Measurements from ENCODE around the gene HOMEZ. TPM values are rescaled to one million over a fixed set of nuclear protein-coding genes. Genes with fewer than 3 reads are reported as not detected.
A peak's percentile ranks its signal among the peaks of the same experiment; 100 is the strongest.

HOMEZ gene
- polyA plus RNA-seq, 4 donors: 3.2 to 17.5 (median 7.6) TPM

DNA sequence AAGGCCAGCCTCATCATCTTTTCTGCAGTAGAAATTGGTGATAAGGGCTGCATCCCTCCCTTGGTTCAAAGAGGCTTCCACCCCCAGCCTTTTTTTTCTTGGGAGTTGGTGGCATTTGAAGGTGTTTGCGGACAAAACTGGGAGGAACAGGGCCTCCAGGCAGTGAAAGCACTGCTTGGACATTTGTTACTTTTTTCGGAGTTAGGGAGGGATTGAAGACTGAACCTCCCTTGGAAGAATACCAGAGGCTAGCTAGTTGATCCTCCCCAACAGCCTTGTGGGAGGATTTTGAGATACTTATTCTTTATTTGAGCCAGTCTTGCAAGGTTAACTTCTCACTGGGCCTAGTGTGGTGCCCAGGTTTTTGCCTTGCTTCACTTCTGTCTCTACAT lies 38.5 kb upstream of the HOMEZ start:
- H3K27ac ChIP-seq (ENCODE audit: low read depth in 1 of 3, low read length in 2 of 3): no peak overlapping the region
- DNase-seq: no peak
- H3K9me3 ChIP-seq (ENCODE audit: control insufficient read depth in 2 of 2, insufficient read depth in 1 of 2, low read depth in 1 of 2, low read length in 1 of 2): peaks cover 2 to 3% of the 10 kb centered on the region in 2 donors
- H3K4me1 ChIP-seq (ENCODE audit: control insufficient read depth in 3 of 3, insufficient read depth in 2 of 3, low read depth in 1 of 3, low read length in 2 of 3): peaks cover 2 to 15% (median 3%) of the 10 kb centered on the region in 3 donors
- 89 to 94% (median 91%) methylated on average over 2 of the region's 2 CpGs for WGBS, 3 donors
- FAIRE-seq: no peak
- H3K27me3 ChIP-seq (ENCODE audit: control insufficient read depth in 3 of 3, insufficient read depth in 3 of 3, low read length in 3 of 3): no peaks in the 10 kb centered on the region
- no peak overlapping the region for H3K4me3 ChIP-seq (ENCODE audit: low read depth in 1 of 3, low read length in 3 of 3)
- H3K36me3 ChIP-seq (ENCODE audit: control insufficient read depth in 3 of 3, insufficient read depth in 2 of 3, low read depth in 1 of 3, low read length in 3 of 3): peaks cover 14 to 29% (median 16%) of the 10 kb centered on the region in 3 donors

DNA sequence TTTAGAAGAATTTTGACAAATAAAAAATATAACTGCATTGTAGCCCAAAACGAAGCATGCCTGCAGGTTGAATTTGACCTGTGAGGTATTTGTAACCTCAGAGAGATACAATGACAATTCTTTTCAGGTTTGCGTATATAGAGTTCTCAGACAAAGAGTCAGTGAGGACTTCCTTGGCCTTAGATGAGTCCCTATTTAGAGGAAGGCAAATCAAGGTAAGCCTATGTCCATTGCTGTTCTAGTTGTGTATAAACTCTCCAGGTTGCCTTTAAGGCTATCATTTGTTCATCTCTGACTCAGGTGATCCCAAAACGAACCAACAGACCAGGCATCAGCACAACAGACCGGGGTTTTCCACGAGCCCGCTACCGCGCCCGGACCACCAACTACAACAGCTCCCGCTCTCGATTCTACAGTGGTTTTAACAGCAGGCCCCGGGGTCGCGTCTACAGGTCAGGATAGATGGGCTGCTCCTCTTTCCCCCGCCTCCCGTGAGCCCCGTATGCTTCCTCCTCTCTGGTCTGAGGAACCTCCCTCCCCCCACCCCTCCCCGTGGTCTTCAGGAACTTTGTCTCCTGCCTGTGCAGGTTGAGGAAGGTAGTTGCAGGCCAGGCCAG lies 38.0 kb upstream of the HOMEZ start:
- Histone ChIP-seq H3K27me3 (ENCODE audit: control insufficient read depth in 3 of 3, insufficient read depth in 3 of 3, low read length in 3 of 3) (no peaks in the 10 kb centered on the region), H3K4me1 (ENCODE audit: control insufficient read depth in 3 of 3, insufficient read depth in 2 of 3, low read depth in 1 of 3, low read length in 2 of 3) (peaks cover 2 to 15% (median 3%) of the 10 kb centered on the region in 3 donors), H3K27ac (ENCODE audit: low read depth in 1 of 3, low read length in 2 of 3) (no peak overlapping the region), H3K36me3 (ENCODE audit: control insufficient read depth in 3 of 3, insufficient read depth in 2 of 3, low read depth in 1 of 3, low read length in 3 of 3) (peaks cover 14 to 32% (median 16%) of the 10 kb centered on the region in 3 donors), H3K4me3 (ENCODE audit: low read depth in 1 of 3, low read length in 3 of 3) (no peak overlapping the region), H3K9me3 (ENCODE audit: control insufficient read depth in 2 of 2, insufficient read depth in 1 of 2, low read depth in 1 of 2, low read length in 1 of 2) (peaks cover 2 to 3% of the 10 kb centered on the region in 2 donors)
- 83 to 85% (median 84%) methylated on average over 18 of the region's 18 CpGs for WGBS, 3 donors
- FAIRE-seq (no peak), DNase-seq (no peak)

DNA sequence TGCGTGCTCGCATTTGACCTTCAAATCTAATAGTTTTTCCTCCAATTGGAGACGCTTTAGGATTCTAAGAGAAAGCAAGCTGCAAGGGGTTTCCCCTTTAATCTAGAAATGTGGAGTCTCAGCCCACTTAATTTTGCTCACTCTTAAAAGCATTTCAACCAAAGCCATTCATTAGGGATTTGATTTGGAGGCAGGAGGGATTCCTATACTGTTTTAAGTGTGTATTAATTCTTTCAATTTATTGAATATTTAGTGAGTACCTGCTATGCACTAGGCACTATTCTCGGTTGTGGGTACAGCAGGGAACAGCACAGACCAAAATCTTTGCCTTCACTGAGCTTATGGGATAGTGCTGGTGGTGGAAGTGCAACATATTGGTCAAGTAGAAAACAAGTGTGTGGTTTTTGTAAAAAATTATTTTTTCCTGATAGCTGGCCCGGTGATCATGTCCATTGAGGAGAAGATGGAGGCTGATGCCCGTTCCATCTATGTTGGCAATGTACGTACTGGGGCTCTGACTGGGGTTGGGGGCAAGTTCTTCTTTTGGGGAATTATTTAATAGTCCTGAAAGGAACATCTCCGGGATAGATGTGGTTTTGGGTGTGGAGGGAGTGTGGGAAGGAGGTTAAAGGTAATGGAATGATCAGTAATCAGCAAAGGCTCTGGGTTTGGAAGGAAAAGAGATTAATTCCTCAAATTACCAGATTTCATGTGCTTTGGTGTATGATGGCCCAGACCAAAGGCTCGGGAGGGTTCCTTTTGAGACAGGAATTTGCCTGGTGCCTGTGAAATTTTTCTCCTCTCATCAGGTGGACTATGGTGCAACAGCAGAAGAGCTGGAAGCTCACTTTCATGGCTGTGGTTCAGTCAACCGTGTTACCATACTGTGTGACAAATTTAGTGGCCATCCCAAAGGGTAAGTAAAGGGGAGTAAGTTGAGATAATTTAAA lies 36.9 kb upstream of the HOMEZ start:
- Histone ChIP-seq H3K9me3 (ENCODE audit: control insufficient read depth in 2 of 2, insufficient read depth in 1 of 2, low read depth in 1 of 2, low read length in 1 of 2) (peaks cover 2 to 3% of the 10 kb centered on the region in 2 donors), H3K36me3 (ENCODE audit: control insufficient read depth in 3 of 3, insufficient read depth in 2 of 3, low read depth in 1 of 3, low read length in 3 of 3) (peaks cover 14 to 32% (median 16%) of the 10 kb centered on the region in 3 donors), H3K4me1 (ENCODE audit: control insufficient read depth in 3 of 3, insufficient read depth in 2 of 3, low read depth in 1 of 3, low read length in 2 of 3) (peaks cover 2 to 15% (median 3%) of the 10 kb centered on the region in 3 donors), H3K27me3 (ENCODE audit: control insufficient read depth in 3 of 3, insufficient read depth in 3 of 3, low read length in 3 of 3) (no peaks in the 10 kb centered on the region), H3K4me3 (ENCODE audit: low read depth in 1 of 3, low read length in 3 of 3) (peak overlapping the region in 2 of 3 donors; percentile 64 to 71), H3K27ac (ENCODE audit: low read depth in 1 of 3, low read length in 2 of 3) (peak overlapping the region in 2 of 3 donors; percentile 91 to 94)
- DNase-seq (no peak), FAIRE-seq (no peak)
- WGBS, 3 donors: 34 to 44% (median 39%) methylated on average over 10 of the region's 10 CpGs

DNA sequence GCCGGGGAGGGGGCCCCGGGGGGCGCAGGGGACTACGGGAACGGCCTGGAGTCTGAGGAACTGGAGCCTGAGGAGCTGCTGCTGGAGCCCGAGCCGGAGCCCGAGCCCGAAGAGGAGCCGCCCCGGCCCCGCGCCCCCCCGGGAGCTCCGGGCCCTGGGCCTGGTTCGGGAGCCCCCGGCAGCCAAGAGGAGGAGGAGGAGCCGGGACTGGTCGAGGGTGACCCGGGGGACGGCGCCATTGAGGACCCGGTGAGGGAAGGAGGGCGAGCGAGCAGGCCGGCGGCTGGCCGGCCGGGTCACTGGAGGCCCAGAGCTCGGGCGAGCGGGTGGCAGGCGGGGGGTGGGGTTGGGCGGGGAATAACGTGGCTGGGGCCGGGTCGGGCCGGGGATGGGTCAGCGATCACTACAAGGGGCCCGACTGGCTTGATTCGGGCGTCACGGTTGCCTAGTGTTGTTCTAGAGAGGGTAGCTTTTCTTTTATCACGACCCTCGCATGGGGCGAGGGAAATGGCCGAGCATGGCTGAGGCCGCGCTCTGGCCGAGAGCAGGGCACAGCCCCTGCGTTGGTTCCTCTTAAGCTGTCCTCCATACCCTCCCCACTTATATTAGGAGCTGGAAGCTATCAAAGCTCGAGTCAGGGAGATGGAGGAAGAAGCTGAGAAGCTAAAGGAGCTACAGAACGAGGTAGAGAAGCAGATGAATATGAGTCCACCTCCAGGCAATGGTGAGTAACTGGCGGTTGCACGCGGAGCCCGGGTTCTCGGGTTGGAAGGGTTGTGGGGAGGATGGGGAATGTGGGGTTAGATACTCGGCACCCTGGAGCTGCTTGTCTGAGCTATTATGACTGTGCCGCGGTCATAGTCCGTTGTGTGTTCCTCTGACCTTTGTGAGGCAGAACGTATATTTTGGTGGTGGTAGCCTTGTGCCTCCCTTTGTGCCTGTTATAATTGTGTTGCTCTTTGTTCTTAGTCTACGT lies 35.9 kb upstream of the HOMEZ start:
- Histone ChIP-seq H3K27me3 (ENCODE audit: control insufficient read depth in 3 of 3, insufficient read depth in 3 of 3, low read length in 3 of 3) (no peaks in the 10 kb centered on the region), H3K27ac (ENCODE audit: low read depth in 1 of 3, low read length in 2 of 3) (peak overlapping the region; percentile 79 to 94 (median 91)), H3K36me3 (ENCODE audit: control insufficient read depth in 3 of 3, insufficient read depth in 2 of 3, low read depth in 1 of 3, low read length in 3 of 3) (peaks cover 14 to 37% (median 16%) of the 10 kb centered on the region in 3 donors), H3K9me3 (ENCODE audit: control insufficient read depth in 2 of 2, insufficient read depth in 1 of 2, low read depth in 1 of 2, low read length in 1 of 2) (peaks cover 2 to 3% of the 10 kb centered on the region in 2 donors), H3K4me3 (ENCODE audit: low read depth in 1 of 3, low read length in 3 of 3) (peak overlapping the region; percentile 64 to 99 (median 71)), H3K4me1 (ENCODE audit: control insufficient read depth in 3 of 3, insufficient read depth in 2 of 3, low read depth in 1 of 3, low read length in 2 of 3) (peaks cover 2 to 15% (median 3%) of the 10 kb centered on the region in 3 donors)
- 0 to 1% (median 0%) methylated on average over 46 to 64 of the region's 64 CpGs for WGBS, 3 donors
- FAIRE-seq (no peak), DNase-seq (peak; percentile 72 to 80)

DNA sequence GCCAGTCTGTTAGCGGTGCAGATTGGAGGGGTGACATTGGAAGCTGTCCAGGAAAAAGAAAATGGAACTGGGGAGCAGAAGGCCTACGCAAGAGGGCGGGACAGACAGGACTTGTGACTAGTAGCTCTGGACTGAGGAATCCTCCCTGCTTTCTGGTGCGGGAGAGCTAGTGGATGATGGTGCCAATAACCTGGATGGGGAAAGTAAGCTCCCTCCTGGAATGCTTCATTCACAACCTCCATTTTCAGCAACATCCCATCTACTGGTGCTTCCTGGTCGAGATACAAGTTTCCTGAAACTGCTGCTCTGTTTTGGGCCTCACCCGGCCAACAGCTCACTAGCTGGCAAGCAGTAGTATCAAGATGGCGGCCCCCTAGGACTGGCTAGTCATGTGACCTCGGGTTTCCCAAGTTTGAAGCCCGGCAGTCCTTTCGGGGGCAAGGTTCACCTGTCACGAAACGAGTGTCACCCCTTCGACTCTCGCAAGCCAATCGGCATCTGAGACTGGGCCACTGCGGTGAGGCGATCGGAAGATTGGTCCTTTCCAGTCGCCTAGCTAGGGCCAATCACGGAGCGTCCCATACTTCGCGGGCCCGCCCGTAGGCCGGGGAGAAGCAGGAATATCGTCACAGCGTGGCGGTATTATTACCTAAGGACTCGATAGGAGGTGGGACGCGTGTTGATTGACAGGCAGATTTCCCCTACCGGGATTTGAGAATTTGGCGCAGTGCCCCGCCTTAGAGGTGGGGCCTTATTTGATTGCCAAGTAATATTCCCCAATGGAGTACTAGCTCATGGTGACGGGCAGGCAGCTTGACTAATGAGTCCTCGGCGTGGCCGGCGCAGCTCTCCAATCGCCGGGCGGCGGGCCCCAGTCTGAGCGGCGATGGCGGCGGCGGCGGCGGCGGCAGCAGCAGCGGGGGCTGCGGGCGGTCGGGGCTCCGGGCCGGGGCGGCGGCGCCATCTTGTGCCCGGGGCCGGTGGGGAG lies 34.9 kb upstream of the HOMEZ start, which contains the start of gene PABPN1:
Gene PABPN1 (plus strand): TSS at position 874 of the 988 bp plus-strand sequence. CDS start 13 bp downstream, at position 887.
- Histone ChIP-seq H3K4me1 (ENCODE audit: control insufficient read depth in 3 of 3, insufficient read depth in 2 of 3, low read depth in 1 of 3, low read length in 2 of 3) (peaks cover 2 to 15% (median 3%) of the 10 kb centered on the region in 3 donors), H3K36me3 (ENCODE audit: control insufficient read depth in 3 of 3, insufficient read depth in 2 of 3, low read depth in 1 of 3, low read length in 3 of 3) (peaks cover 14 to 42% (median 16%) of the 10 kb centered on the region in 3 donors), H3K4me3 (ENCODE audit: low read depth in 1 of 3, low read length in 3 of 3) (peak within 1 kb of the TSS; percentile 64 to 99 (median 71)), H3K27me3 (ENCODE audit: control insufficient read depth in 3 of 3, insufficient read depth in 3 of 3, low read length in 3 of 3) (no peaks in the 10 kb centered on the region), H3K27ac (ENCODE audit: low read depth in 1 of 3, low read length in 2 of 3) (peak within 1 kb of the TSS; percentile 91 to 99 (median 98)), H3K9me3 (ENCODE audit: control insufficient read depth in 2 of 2, insufficient read depth in 1 of 2, low read depth in 1 of 2, low read length in 1 of 2) (peaks cover 2 to 3% of the 10 kb centered on the region in 2 donors)
- DNase-seq (peak; percentile 100), FAIRE-seq (peak; percentile 64)
- 4% methylated on average over 56 to 63 of the region's 63 CpGs for WGBS, 3 donors

DNA sequence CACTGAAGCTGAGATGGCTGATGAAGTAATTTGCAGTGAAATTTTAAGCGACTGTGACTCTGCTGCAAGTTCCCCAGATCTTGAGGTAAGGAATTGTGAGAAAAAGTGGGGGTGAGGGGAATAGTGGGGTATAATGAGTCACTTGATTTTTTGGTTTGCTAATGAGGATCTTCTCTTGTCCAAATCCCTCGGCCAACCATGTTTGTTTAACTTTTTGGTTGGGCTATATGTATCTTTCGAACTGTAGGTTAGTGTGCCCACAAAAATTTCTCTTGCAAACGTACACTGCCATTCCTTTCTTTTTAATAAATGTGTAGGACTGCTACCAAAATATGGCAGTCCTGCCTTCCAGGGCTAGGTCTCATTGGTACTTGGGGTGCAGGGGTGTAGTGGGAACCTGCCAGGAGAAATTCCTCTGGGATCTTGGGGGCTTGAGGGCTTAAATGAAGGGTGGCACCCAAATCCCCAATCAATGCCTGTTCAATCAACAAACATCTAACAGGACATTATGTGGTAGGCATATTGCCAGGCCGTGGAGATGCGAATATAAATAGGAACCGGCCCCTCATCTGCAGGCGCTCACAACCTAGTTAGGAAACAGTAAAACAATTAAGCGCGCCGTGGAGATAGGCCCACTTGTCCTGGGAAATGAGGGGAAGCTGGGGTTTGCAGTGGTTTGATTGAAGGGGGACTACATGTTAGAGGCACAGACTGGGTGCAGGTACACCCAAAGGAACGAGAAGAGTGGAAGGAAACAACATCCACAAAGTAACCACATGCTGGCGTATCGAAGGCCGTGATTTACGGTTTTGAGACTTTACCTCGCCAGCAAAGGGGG lies 34.0 kb upstream of the HOMEZ start:
- Histone ChIP-seq H3K9me3 (ENCODE audit: control insufficient read depth in 2 of 2, insufficient read depth in 1 of 2, low read depth in 1 of 2, low read length in 1 of 2) (peaks cover 2 to 3% of the 10 kb centered on the region in 2 donors), H3K27me3 (ENCODE audit: control insufficient read depth in 3 of 3, insufficient read depth in 3 of 3, low read length in 3 of 3) (no peaks in the 10 kb centered on the region), H3K36me3 (ENCODE audit: control insufficient read depth in 3 of 3, insufficient read depth in 2 of 3, low read depth in 1 of 3, low read length in 3 of 3) (peaks cover 10 to 35% (median 15%) of the 10 kb centered on the region in 3 donors), H3K4me1 (ENCODE audit: control insufficient read depth in 3 of 3, insufficient read depth in 2 of 3, low read depth in 1 of 3, low read length in 2 of 3) (peaks cover 2 to 15% (median 3%) of the 10 kb centered on the region in 3 donors), H3K4me3 (ENCODE audit: low read depth in 1 of 3, low read length in 3 of 3) (peak overlapping the region; percentile 36 to 48 (median 45)), H3K27ac (ENCODE audit: low read depth in 1 of 3, low read length in 2 of 3) (peak overlapping the region; percentile 91 to 99 (median 98))
- 84 to 91% (median 88%) methylated on average over 17 of the region's 17 CpGs for WGBS, 3 donors
- FAIRE-seq: no peak
- DNase-seq: no peak

Measured in small intestine (tissue), 7 donors.